DOHH2 (cell line): ENCODE data around the gene RBFOX1.

Experiments
- H3F3A ChIP-seq: fragments of 200-600 bp; sonication (generic), shearing (Covaris generic); 2 replicates; pipeline ENCODE4 v1.6.0; 2016; ENCODE audit warnings: antibody characterized with exemption, mild to moderate bottlenecking; ENCODE audit not compliant: control insufficient read depth, insufficient read depth
- H3K27ac ChIP-seq: fragments of 200-600 bp; sonication (generic); 2 replicates; pipeline ENCODE4 v1.5.1; 2014; ENCODE audit warnings: low read depth, mild to moderate bottlenecking, low read length, moderate library complexity
- H3K27me3 ChIP-seq: fragments of 200-600 bp; sonication (generic); 2 replicates; pipeline ENCODE4 v1.6.1; 2014; ENCODE audit warnings: mild to moderate bottlenecking, low read length, mixed read lengths; ENCODE audit not compliant: control insufficient read depth
- H3K36me3 ChIP-seq: fragments of 200-600 bp; sonication (generic); 2 replicates; pipeline ENCODE4 v1.6.1; 2014; ENCODE audit warnings: mild to moderate bottlenecking, low read length, moderate library complexity, mixed read lengths; ENCODE audit not compliant: control insufficient read depth
- H3K4me1 ChIP-seq: fragments of 200-600 bp; sonication (generic); 2 replicates; pipeline ENCODE4 v1.6.1; 2014; ENCODE audit warnings: mild to moderate bottlenecking, low read length, mixed read lengths; ENCODE audit not compliant: control insufficient read depth
- H3K4me2 ChIP-seq: fragments of 200-600 bp; sonication (generic); 2 replicates; pipeline ENCODE4 v1.6.0; 2014; ENCODE audit warnings: mild to moderate bottlenecking, low read length, moderate library complexity
- H3K4me3 ChIP-seq: fragments of 200-600 bp; sonication (generic); 2 replicates; pipeline ENCODE4 v1.5.1; 2014; ENCODE audit warnings: mild to moderate bottlenecking, low read length, mixed read lengths
- H3K79me2 ChIP-seq: fragments of 200-600 bp; sonication (generic); 2 replicates; pipeline ENCODE4 v1.6.1; 2014; ENCODE audit warnings: mild to moderate bottlenecking, low read length, mixed read lengths; ENCODE audit not compliant: control insufficient read depth
- H3K9me2 ChIP-seq: fragments of 200-600 bp; sonication (generic); replicated peaks from 2 replicates; pipeline ENCODE4 v1.6.1; 2014; ENCODE audit warnings: mild to moderate bottlenecking, low read length, mixed read lengths; ENCODE audit not compliant: control insufficient read depth
- H3K9me3 ChIP-seq: fragments of 200-600 bp; sonication (generic); 2 replicates; pipeline ENCODE4 v1.6.1; 2014; ENCODE audit warnings: antibody characterized with exemption, low read length, mixed read lengths; ENCODE audit not compliant: control insufficient read depth, insufficient read depth
- H4K20me1 ChIP-seq: fragments of 200-600 bp; sonication (generic); 2 replicates; pipeline ENCODE4 v1.6.0; 2014; ENCODE audit warnings: low read depth, mild to moderate bottlenecking, antibody characterized with exemption, low read length, moderate library complexity; ENCODE audit not compliant: control insufficient read depth, insufficient read depth
- CTCF ChIP-seq: fragments of 200-600 bp; sonication (generic); IDR thresholded peaks from one replicate; pipeline ENCODE4 v1.5.1; 2014; ENCODE audit warnings: antibody characterized with exemption, mild to moderate bottlenecking, low read depth, low read length; ENCODE audit not compliant: poor library complexity, severe bottlenecking
- EZH2phosphoT487 ChIP-seq: fragments of 200-600 bp; sonication (generic); IDR thresholded peaks from 2 replicates; pipeline ENCODE4 v1.6.1; 2017; ENCODE audit warnings: borderline replicate concordance, mild to moderate bottlenecking, antibody characterized with exemption, low read length, moderate library complexity, mixed read lengths

Gene RBFOX1

GRCh38 chr16:7373776-7374175 is 41.1 kb downstream of the RBFOX1 start:
- H3K9me2 ChIP-seq: no peaks in the 10 kb centered on the region
- H3K4me3 ChIP-seq: no peak overlapping the region
- H3K9me3 ChIP-seq: no peaks in the 10 kb centered on the region
- no peaks in the 10 kb centered on the region for H3K36me3 ChIP-seq
- H3K4me1 ChIP-seq: no peaks in the 10 kb centered on the region
- no peaks in the 10 kb centered on the region for H3K27me3 ChIP-seq
- no peaks in the 10 kb centered on the region for H3K79me2 ChIP-seq
- no peak overlapping the region for H3K27ac ChIP-seq
- no peak overlapping the region for H3K4me2 ChIP-seq
- TF ChIP-seq EZH2phosphoT487: no peak
- H3F3A ChIP-seq: no peaks in the 10 kb centered on the region
- H4K20me1 ChIP-seq: no peaks in the 10 kb centered on the region

DNA sequence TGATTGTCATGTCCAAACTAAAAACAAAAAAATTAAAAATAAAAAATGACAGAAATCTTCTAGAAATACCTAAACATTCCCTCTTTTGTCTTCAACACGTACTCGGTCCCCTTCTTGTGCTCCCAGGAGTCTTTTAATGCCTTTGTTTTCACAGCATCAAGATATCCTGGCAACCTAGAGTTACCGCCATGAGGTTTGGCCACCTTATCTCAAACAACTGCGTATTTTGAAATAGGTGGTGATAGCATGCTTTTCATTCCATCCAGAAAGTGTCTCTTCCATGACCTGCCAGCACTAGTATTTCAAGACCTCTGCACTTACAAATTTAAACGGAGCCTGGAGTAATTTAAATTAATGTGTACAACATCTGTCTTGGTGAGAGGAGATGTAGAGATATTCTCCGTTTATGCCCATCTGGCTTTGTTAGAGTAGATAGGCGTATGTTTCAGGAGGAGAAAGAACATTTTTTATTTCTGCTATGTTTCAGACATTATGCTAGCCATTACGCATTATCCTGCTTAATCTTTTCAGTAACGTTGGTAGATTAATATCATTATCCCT is 42.0 kb downstream of the RBFOX1 start:
- Histone ChIP-seq H3K4me2 (no peak overlapping the region), H3K27me3 (no peaks in the 10 kb centered on the region), H3F3A (no peaks in the 10 kb centered on the region), H3K4me1 (no peaks in the 10 kb centered on the region), H3K36me3 (no peaks in the 10 kb centered on the region), H3K27ac (no peak overlapping the region), H4K20me1 (no peaks in the 10 kb centered on the region), H3K9me3 (no peaks in the 10 kb centered on the region), H3K9me2 (no peaks in the 10 kb centered on the region), H3K4me3 (no peak overlapping the region), H3K79me2 (no peaks in the 10 kb centered on the region)
- TF ChIP-seq EZH2phosphoT487 (no peak), CTCF (no peak)

GRCh38 chr16:7376227-7376626 is 43.6 kb downstream of the RBFOX1 start:
- TF ChIP-seq CTCF (no peak), EZH2phosphoT487 (no peak)
- H3K4me3 ChIP-seq: no peak overlapping the region
- H3K9me3 ChIP-seq: no peaks in the 10 kb centered on the region
- no peak overlapping the region for H3K27ac ChIP-seq
- H3K4me2 ChIP-seq: no peak overlapping the region
- no peaks in the 10 kb centered on the region for H3K4me1 ChIP-seq
- no peaks in the 10 kb centered on the region for H4K20me1 ChIP-seq
- no peaks in the 10 kb centered on the region for H3K36me3 ChIP-seq
- H3K79me2 ChIP-seq: no peaks in the 10 kb centered on the region
- H3F3A ChIP-seq: no peaks in the 10 kb centered on the region
- no peaks in the 10 kb centered on the region for H3K9me2 ChIP-seq
- no peaks in the 10 kb centered on the region for H3K27me3 ChIP-seq

DNA sequence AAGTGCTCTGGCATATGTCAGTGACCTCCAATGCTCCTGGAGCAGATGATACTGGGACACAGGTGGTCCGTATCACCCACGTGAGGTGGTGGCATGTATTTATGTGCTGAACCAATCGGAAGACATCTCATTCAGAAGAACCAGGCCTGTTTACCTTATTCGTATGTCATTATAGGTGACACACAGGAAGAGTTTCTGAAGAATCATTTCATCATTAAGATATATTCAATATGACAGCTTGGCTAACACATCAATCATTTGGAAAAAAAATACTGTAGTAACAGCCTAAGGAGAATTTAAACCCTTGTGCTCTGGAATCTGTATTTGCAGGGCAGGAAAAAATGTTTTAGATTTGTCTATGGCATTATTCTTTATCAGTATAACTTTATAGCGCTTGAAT is 44.6 kb downstream of the RBFOX1 start:
- H3K27ac ChIP-seq: no peak overlapping the region
- H3K9me2 ChIP-seq: no peaks in the 10 kb centered on the region
- no peaks in the 10 kb centered on the region for H3K79me2 ChIP-seq
- no peaks in the 10 kb centered on the region for H4K20me1 ChIP-seq
- no peaks in the 10 kb centered on the region for H3K36me3 ChIP-seq
- H3K27me3 ChIP-seq: no peaks in the 10 kb centered on the region
- no peak overlapping the region for H3K4me3 ChIP-seq
- H3K9me3 ChIP-seq: no peaks in the 10 kb centered on the region
- H3K4me1 ChIP-seq: no peaks in the 10 kb centered on the region
- H3K4me2 ChIP-seq: no peak overlapping the region
- TF ChIP-seq CTCF (no peak), EZH2phosphoT487 (no peak)
- no peaks in the 10 kb centered on the region for H3F3A ChIP-seq
